Endodermal cell (in vitro differentiated cells): Measurements from ENCODE around the gene MYO5A. TPM values are rescaled to one million over a fixed set of nuclear protein-coding genes. Genes with fewer than 3 reads are reported as not detected.

Experiments
- DNase-seq: peaks from one replicate; pipeline ENCODE4 v3.0.0-alpha.2; 2017
- H3K27ac ChIP-seq: 2 replicates; pipeline ENCODE4 v1.5.1; 2013; ENCODE audit warnings: mild to moderate bottlenecking, low read depth, low read length, moderate library complexity
- H3K27me3 ChIP-seq: 2 replicates; pipeline ENCODE4 v1.6.1; 2013; ENCODE audit warnings: mild to moderate bottlenecking, low read length, moderate library complexity; ENCODE audit not compliant: insufficient read depth, control insufficient read depth, poor library complexity, severe bottlenecking
- H3K36me3 ChIP-seq: 2 replicates; pipeline ENCODE4 v1.7.0; 2013; ENCODE audit warnings: mild to moderate bottlenecking, low read length, moderate library complexity; ENCODE audit not compliant: control insufficient read depth, insufficient read depth
- H3K4me1 ChIP-seq: one replicate; pipeline ENCODE4 v1.7.0; 2013; ENCODE audit warnings: low read length; ENCODE audit not compliant: control insufficient read depth, insufficient read depth
- H3K4me3 ChIP-seq: 2 replicates; pipeline ENCODE4 v1.5.1; 2013; ENCODE audit warnings: mild to moderate bottlenecking, low read length, moderate library complexity
- H3K9ac ChIP-seq: 2 replicates; pipeline ENCODE4 v1.6.1; 2013; ENCODE audit warnings: mild to moderate bottlenecking, low read length, moderate library complexity; ENCODE audit not compliant: poor library complexity, severe bottlenecking; ENCODE audit errors: extremely low read depth
- H3K9me3 ChIP-seq: 2 replicates; pipeline ENCODE4 v1.6.1; 2013; ENCODE audit warnings: mild to moderate bottlenecking, low read length, moderate library complexity; ENCODE audit not compliant: control insufficient read depth
- H3K27ac Mint-ChIP-seq: 2 replicates; pipeline ENCODE4 v1.8.0; 2020; ENCODE audit warnings: mixed read lengths
- H3K27me3 Mint-ChIP-seq: 2 replicates; pipeline ENCODE4 v1.8.0; 2021; ENCODE audit warnings: mild to moderate bottlenecking, mixed read lengths; ENCODE audit not compliant: insufficient read depth
- H3K36me3 Mint-ChIP-seq: 2 replicates; pipeline ENCODE4 v1.8.0; 2020; ENCODE audit warnings: low read depth, mixed read lengths
- H3K4me1 Mint-ChIP-seq: 2 replicates; pipeline ENCODE4 v1.8.0; 2020; ENCODE audit warnings: mixed read lengths
- H3K4me3 Mint-ChIP-seq: 2 replicates; pipeline ENCODE4 v1.8.0; 2020; ENCODE audit warnings: mild to moderate bottlenecking, moderate library complexity, mixed read lengths
- H3K9me3 Mint-ChIP-seq: 2 replicates; pipeline ENCODE4 v1.8.0; 2020; ENCODE audit warnings: mild to moderate bottlenecking, mixed read lengths
- WGBS, 2 experiments: methylation state at CpG; one replicate each; pipeline versions ENCODE4 v1.1.5 to v1.1.7; 2013; ENCODE audit warnings: missing lambda C conversion rate in 2 of 2, mixed read lengths in 1 of 2; ENCODE audit not compliant: insufficient coverage in 1 of 2, insufficient read length in 1 of 2; 5-methylcytosine and 5-hydroxymethylcytosine counted together
- total RNA-seq, 2 donors: library from RNA; stranded (reverse); fragmentation: NEBNext Ultra II Directional in 1 of 2; extraction: Animal tissue kit (Norgen Biotek cat#: 25700) in 1 of 2; gene quantifications; 2 replicates in 1 of 2; 3 replicates in 1 of 2; pipeline ENCODE4 v1.2.1, GENCODE V29; 2021
- TF ChIP-seq, protein P1 (sequence below): fragments of 200-600 bp; sonication (generic); conservative IDR thresholded peaks from 2 replicates; pipeline ENCODE4 v1.5.0; 2021; ENCODE audit warnings: antibody characterized with exemption, mild to moderate bottlenecking

MYO5A gene
- total RNA-seq, 2 donors from 2014 or later: 10.0 to 13.1 TPM

DNA sequence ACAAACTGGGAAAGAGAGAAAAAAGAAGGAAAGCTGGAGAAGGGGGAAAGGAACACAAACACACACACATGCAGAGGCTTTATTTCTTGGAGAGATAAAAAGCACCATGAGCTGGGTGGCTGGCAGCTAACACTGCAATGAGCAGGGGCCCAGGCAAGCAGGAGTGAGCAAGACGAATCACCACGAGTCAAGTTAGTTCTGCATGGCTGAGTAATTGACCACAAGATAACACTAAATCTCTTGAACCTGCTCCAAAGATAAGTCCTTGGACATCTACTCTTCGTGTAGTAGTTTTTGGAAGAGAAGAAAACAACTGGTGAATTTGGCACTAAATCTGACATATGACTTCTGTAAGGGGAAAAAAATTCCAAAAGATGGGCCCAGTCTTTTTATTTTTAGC is 100.9 kb downstream of the MYO5A start:
- TF ChIP-seq, protein P1, sequence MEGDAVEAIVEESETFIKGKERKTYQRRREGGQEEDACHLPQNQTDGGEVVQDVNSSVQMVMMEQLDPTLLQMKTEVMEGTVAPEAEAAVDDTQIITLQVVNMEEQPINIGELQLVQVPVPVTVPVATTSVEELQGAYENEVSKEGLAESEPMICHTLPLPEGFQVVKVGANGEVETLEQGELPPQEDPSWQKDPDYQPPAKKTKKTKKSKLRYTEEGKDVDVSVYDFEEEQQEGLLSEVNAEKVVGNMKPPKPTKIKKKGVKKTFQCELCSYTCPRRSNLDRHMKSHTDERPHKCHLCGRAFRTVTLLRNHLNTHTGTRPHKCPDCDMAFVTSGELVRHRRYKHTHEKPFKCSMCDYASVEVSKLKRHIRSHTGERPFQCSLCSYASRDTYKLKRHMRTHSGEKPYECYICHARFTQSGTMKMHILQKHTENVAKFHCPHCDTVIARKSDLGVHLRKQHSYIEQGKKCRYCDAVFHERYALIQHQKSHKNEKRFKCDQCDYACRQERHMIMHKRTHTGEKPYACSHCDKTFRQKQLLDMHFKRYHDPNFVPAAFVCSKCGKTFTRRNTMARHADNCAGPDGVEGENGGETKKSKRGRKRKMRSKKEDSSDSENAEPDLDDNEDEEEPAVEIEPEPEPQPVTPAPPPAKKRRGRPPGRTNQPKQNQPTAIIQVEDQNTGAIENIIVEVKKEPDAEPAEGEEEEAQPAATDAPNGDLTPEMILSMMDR: no peak
- WGBS, 2 experiments: 62 to 77% methylated on average over 2 to 3 of the region's 3 CpGs
- Mint-ChIP-seq H3K27ac (no peak overlapping the region), H3K27me3 (peaks cover 4% of the 10 kb centered on the region), H3K9me3 (no peaks in the 10 kb centered on the region), H3K4me1 (peaks cover 15% of the 10 kb centered on the region), H3K36me3 (peaks cover 10% of the 10 kb centered on the region), H3K4me3 (no peak overlapping the region)
- Histone ChIP-seq H3K27me3 (no peaks in the 10 kb centered on the region), H3K9ac (no peak overlapping the region), H3K9me3 (no peaks in the 10 kb centered on the region), H3K27ac (no peak overlapping the region), H3K4me3 (no peak overlapping the region), H3K4me1 (no peaks in the 10 kb centered on the region), H3K36me3 (no peaks in the 10 kb centered on the region)
- DNase-seq: no peak

DNA sequence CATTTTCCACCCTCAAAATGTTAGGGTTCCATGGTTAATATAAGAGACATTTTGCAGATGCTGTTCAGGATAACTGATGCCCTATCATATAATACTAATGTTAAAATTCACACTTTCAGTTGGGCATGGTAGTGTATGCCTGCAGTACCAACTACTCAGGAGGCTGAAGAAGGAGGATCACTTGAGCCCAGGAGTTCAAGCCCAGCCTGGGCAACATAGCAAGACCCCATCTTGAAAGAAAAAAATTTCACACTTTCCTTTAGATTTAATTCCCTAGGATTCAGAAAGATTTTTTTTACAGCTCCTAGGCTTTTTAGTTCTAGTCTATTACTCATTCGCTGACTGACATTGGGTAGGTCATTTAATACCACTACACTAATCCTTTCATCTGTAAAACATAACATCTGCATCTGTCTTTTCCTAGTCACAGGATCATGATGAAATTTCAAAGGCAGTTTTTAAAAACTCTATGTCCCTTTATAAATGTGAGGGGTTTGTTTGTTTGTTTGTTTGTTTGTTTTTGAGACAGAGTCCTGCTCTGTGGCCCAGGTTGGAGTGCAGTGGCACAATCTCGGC is 103.7 kb downstream of the MYO5A start:
- TF ChIP-seq, protein P1: no peak
- 88 to 93% methylated on average over 2 of the region's 2 CpGs for WGBS, 2 experiments
- Histone ChIP-seq H3K4me1 (no peaks in the 10 kb centered on the region), H3K4me3 (no peak overlapping the region), H3K9ac (no peak overlapping the region), H3K36me3 (no peaks in the 10 kb centered on the region), H3K27ac (no peak overlapping the region), H3K27me3 (no peaks in the 10 kb centered on the region), H3K9me3 (no peaks in the 10 kb centered on the region)
- Mint-ChIP-seq H3K9me3 (no peaks in the 10 kb centered on the region), H3K27ac (no peak overlapping the region), H3K36me3 (peaks cover 10% of the 10 kb centered on the region), H3K4me1 (peaks cover 15% of the 10 kb centered on the region), H3K27me3 (no peaks in the 10 kb centered on the region), H3K4me3 (no peak overlapping the region)
- no peak for DNase-seq

DNA sequence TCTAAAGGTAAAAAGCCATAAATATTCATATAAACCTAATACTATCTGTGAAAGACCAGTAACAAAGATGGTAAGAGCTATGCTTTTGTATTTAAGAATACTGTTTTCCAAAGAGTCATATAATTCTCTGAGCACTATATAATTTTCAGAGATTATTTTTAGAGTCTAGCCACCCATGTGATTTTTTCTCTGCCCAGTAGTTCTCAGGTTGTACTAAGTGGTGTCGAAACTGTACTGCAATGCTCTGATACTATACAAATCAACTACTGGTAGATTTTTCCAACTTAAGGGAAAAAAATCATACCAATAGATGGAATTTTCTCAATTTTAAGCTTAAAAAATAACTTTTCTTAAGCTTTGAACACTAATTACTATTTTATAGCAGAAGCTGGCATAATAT is 104.8 kb downstream of the MYO5A start:
- no peaks in the 10 kb centered on the region for H3K36me3 ChIP-seq
- H3K9me3 Mint-ChIP-seq: no peaks in the 10 kb centered on the region
- no peaks in the 10 kb centered on the region for H3K27me3 ChIP-seq
- H3K9ac ChIP-seq: no peak overlapping the region
- 100% methylated on average over 1 of the region's 1 CpG; no CpG with 5 or more reads in 1 of the 2 experiments for WGBS, 2 experiments
- TF ChIP-seq, protein P1: no peak
- H3K9me3 ChIP-seq: no peaks in the 10 kb centered on the region
- no peaks in the 10 kb centered on the region for H3K4me1 ChIP-seq
- DNase-seq: no peak
- no peaks in the 10 kb centered on the region for H3K27me3 Mint-ChIP-seq
- H3K4me3 ChIP-seq: no peak overlapping the region
- peaks cover 15% of the 10 kb centered on the region for H3K4me1 Mint-ChIP-seq
- peaks cover 7% of the 10 kb centered on the region for H3K36me3 Mint-ChIP-seq
- H3K27ac ChIP-seq: no peak overlapping the region
- H3K27ac Mint-ChIP-seq: no peak overlapping the region
- H3K4me3 Mint-ChIP-seq: no peak overlapping the region
